ENCODE data around the gene NUP153.

- no peak for TF ChIP-seq CTCF (IDR thresholded peaks at IDR 0.05; ENCODE audit: insufficient read depth, low read length)
- TF ChIP-seq POLR2AphosphoS5 (IDR thresholded peaks at IDR 0.05; ENCODE audit: low read depth) = no peak
- no peak for TF ChIP-seq REST (IDR thresholded peaks at IDR 0.05; ENCODE audit: insufficient replicate concordance, low read depth)
- TF ChIP-seq GABPA (IDR thresholded peaks at IDR 0.05; ENCODE audit: low read depth) = no peak
Measured at GRCh38 chr6:17677602-17678001, 29.1 kb downstream of the NUP153 start.
